KBM-7 (cell line): ENCODE data around the gene FKBP1A.

ENCODE experiments used
- DNase-seq: peaks from one replicate; pipeline ENCODE4 v3.0.0-alpha.2; 2015
- in situ Hi-C: fragments of 300-500 bp; cut with MboI; formaldehyde crosslinking; loops from 2 replicates; pipeline ENCODE4 v1.14.3; 2020; ENCODE audit warnings: low sequenced_read_pairs, low pct_unique_long_range_greater_than_20kb, mixed read lengths

FKBP1A gene

GRCh38 chr20:1341561-1342265 is 51.1 kb downstream of the FKBP1A start:
- DNase-seq: no peak
- in situ Hi-C loops: no loop called here

DNA sequence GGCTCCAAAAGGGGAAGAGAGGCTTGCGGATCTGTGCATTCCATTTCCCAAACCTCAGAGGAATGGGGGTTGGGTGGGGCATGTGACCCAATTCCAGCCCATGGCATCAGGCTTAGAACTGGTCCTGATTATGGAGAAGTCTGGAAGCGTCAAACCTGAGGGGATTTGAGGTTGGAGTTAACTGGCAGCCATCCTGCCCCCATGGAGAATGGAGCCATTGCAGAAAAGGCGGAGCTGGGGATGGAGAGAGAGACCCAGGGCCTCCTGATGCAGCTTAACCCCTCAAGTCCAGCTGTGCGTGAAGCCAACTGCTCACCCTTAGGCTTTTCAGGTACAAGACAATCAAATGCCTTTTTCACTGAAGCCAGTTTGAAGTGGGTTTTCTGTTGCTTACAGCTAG is 54.1 kb downstream of the FKBP1A start:
- DNase-seq: no peak
- in situ Hi-C loops: no loop called here

DNA sequence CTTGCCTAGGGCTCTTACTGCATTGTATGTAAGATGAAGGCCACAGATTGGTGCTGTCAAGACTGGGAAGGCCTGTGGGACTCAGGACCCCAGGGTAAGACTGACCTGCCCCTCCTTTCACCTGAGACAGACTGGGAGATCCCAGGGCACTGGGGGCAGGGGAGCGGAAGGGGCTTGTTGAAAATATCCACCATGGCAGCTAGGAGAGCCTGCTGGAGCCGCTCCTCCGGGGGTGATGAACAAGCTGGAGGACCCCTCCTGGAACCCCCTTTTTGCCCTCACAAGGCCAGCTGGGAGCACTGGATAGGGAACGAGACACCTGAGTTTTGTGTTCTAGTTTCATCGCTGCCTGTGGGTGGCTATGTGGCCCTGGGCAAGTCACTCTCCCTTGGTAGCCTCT is 54.8 kb downstream of the FKBP1A start:
- in situ Hi-C loops: no loop called here
- no peak for DNase-seq

- no peak for DNase-seq
- in situ Hi-C loops: no loop called here
Measured at GRCh38 chr20:1337441-1337840, 55.4 kb downstream of the FKBP1A start.

- in situ Hi-C loops: no loop called here
- no peak for DNase-seq
Measured at GRCh38 chr20:1336699-1337367, 56.0 kb downstream of the FKBP1A start.

DNA sequence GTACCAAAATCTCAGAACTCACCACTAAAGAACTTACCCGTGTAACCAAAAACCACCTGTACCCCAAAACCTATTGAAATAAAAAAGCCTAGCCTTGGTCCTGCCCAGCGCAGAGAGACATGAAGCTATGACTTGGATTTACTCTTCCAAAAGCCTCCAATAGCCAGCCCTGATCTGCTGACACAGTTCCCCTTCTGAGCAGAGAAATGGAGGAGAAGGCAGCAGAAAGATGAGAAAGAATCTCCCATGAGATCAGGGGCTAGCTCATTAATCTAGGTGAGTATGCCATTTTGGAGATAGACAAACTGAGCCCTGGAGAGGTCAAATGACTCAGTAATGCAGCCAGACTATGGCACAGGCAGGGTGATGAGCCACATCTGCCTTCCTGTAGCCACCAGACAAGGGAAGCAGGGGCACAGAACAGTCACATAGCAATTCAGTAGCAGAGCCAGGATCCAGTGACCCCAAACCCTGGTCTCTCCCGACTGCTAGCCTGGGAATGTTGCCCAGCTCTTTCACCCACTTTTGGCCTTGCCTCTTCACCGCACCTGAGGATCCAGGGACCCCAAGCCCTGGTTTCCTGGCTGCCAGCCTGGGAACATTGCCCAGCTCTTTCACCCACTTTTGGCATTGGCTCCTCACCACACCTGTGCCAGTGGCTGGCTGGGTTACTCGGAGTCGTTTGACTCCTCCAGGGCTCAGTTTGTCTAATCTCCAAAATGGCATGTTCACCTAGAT is 56.7 kb downstream of the FKBP1A start:
- DNase-seq: no peak
- in situ Hi-C loops: no loop called here

DNA sequence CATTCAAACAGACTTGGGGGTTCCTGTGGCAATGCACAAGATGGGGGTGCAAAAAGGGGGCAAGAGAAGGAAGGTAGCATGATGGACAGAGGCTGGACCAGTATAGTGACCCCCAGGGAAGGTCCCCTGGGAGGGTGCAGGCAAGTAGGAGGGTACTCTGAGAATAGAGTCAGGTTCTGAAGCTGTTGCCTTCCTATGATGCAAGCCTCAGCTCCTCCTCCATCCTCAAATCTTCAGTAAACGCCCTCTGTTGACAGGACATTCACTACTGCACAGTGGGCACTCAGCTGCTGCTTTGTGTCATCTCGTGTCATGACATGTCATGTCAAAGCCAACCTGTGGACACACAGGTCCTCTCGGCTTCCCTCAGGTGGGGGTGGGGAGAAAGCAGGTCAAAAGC is 58.1 kb downstream of the FKBP1A start:
- DNase-seq: peak; percentile 14
- in situ Hi-C loops: no loop called here

DNA sequence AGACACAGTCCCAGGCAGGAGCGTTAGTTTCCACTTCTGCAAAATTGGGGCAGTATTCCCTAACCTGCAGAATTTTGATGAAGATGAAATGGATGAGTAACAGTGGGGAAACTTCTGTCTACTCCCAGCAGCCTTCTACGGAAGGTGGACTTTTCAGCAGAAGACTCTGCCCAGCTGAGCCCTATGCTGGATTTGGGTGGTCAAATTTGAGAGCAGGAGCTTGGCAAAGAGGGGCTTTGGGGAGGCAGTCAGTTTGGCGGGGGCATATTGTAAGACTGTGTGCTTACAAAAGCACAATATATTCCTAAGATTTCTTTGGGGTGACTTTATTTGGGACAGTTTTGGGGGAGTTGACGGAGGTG is 58.5 kb downstream of the FKBP1A start:
- no peak for DNase-seq
- in situ Hi-C loops: no loop called here

DNA sequence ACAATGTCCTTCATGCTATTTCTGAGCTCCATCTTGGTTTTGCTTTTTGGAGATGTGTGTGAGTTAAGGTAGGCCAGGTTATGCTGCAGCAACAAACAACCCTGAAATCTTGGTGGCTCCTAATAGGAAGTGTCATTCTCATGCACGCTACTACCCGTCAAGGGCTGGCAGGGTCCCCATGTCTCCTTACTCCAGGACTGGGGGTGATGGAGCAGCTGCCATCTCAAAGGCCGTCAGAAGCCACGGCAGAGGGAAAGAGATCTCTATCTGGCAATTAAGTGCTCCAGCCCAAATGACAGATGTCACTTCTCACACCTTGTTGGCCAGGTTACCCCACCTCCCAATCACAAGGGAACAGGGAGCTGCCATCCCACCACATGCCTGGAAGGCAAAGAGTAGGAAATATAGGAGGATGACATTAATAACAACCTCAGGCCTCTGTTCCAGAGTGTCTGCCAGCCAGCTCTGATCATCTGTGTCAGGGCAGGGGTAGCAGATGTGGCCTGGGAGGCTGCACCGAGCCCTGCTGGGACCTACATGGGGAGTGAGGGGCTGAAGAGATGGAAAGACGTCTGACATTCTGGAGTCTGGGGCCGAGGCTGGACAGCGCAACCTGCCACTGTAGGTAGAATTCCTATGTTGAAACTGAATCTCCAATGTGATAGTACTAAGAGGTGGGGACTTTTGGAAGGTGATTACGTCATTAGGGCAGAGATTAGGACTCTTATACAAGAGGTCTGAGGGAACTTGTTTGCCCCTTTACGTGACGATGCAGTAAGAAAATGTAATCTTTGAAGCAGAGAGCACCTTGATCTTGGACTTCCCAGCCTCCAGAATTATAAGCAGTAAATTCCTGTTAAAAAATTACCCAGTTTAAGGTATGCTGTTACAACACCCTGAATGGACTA is 59.1 kb downstream of the FKBP1A start:
- DNase-seq: no peak
- in situ Hi-C loops: no loop called here

DNA sequence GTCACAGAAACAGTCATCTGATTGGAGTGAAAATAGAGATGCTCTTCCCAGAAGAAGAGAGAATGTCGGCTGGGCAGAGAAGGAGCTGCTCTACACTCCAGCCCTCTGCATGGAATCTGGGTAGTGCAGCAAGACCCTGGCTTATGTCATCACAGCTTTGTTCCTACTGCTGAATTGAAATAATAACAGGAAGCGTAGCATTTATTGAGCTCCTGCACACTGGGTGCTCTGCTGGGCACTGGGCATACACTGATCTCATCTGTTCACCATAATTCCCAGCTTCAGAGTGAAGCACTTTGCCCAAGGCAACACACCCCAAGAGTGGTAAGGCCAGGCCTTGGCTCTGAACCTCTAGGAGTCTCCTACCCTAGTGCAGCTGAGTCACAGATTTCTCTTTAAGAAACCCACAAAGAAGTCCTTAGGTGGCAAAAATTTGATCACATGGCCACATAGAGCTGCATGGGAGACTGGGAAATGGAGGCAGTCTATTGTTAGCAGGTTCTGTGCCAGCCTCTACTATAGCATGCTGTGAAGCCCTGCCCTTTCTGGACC is 60.0 kb downstream of the FKBP1A start:
- no peak for DNase-seq
- in situ Hi-C loops: no loop called here

- in situ Hi-C loops: no loop called here
- no peak for DNase-seq
Measured at GRCh38 chr20:1331801-1332453, 60.9 kb downstream of the FKBP1A start.

GRCh38 chr20:1331101-1331500 is 61.8 kb downstream of the FKBP1A start:
- DNase-seq: no peak
- in situ Hi-C loops: no loop called here

DNA sequence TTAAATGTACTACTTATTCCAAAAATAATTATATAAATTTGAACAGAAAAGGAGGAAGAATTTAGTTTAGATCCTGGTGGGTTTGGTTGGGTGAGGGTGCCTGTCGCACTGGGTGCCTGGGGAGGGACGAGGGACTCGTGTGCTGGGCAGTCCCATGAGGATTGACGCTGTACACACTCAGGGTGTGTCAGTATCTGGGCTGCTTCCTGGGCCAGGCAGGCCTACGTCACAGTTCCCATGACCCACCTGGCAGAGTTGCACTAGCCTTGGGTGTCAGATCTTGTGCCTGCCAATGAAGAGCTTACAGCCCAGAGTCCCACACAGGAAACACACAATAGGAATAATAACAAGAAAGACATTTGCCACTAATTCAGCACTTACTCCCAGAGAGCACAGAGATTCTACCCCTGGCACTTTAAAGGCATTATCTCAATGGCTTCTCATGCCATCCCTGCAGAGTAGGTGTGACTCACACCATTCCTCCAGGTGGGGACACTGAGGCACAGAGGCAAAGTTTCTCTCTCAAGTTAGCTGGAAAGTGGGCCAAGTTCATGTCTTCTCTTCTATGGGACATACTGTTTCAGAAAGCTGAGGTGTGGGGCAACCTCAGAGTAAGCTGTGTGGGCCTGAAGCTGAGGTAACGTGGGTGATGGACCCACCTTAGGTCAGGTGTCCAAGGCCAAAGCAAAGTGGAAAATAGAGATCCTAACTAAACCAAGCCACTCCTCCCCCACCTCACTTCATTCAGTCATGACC is 62.6 kb downstream of the FKBP1A start:
- in situ Hi-C loops: no loop called here
- no peak for DNase-seq

DNA sequence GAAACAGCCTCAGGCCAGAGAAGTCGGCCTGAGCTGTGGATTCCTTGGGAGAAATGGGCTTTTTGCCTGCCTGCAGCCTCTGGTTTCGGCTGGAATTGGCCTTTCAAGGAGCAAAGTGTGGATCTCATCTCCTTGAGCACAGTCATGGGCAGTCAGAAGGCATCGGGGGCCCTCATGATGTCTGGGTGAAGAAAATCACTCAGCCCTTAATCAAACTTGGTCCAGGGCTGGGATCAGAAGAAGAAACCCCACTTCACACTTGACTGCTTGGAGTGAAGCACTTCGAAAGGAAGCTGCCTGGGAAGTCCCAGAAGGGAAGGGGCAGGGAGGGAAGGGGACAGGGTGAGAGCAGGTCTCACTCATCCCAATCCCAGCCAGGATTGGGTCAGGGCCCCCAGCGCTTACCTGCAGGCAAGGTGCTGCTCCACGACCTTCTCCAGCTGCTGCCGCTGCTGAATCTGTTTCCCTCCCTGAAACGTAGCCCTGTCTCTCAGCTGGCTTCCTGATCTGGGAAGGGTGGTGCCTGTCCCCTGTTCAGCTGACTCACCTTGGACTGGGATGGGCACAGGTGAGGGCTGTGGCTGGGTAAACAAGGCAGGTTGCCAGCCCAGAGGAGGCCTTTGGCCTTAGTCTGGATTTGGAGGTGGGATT is 64.0 kb downstream of the FKBP1A start, which contains the start of gene SDCBP2:
SDCBP2 (minus strand) TSS at position 460 of the 651 bp plus-strand sequence. CDS start 8,723 bp downstream, outside the sequence.
- in situ Hi-C loops: no loop called here
- DNase-seq: no peak

DNA sequence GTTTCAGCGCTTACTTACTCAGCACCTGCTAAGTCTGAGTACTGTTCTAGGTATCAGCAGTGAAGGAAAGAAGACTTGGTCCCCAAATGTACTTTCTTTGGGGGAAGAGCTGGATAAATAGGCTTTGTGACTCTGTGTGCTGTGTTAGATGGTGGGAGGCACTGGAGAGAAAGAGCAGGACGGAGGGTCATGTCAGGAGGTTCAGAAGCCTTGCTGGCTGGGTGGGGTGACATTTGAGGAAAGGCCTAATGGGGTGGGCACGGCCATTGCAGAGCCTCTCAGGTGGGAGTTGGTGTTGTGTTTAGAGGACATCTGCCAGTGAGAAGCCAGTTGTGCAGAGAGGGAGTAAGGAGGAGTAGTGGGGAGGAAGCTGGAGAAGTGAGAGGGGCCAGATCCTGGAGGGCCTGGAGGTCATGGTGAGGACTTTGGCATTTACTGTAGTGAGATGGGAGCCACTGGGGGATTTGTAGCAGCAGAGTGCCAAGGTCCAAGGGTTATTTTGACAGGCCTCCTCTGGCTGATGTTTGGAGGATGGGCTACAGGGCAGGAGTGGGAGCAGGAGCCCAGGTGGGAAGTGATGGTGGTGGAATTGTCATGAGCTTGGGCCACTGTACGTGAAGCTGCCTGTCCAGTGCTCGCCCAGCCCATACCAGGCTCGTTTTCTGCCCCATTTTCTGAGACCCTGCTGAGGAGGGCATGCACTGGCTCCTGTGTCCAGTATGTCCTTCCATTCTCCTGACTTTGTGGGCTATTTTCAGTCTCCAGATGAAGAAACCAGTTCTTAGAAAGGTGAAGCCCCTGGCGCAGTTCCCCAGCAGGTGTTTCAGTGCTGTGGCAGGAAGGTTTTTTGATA is 64.8 kb downstream of the FKBP1A start:
- no peak for DNase-seq
- in situ Hi-C loops: no loop called here

GRCh38 chr20:1327241-1327653 is 65.6 kb downstream of the FKBP1A start:
- in situ Hi-C loops: no loop called here
- DNase-seq: peak; percentile 42
